TTC549 (cell line): ENCODE data around the gene STK16.
"Not testable (repeated sequence)": the region's sequence is repeated elsewhere in the genome, so short reads cannot be mapped to it uniquely, and the experiment has no call there.

Experiments
- FAIRE-seq: peaks from 2 replicates; lab custom pipeline; 2012; peaks lifted over from hg19 to GRCh38; lab: Jason Lieb, UNC

Gene STK16

GRCh38 chr2:219245899-219246230, 586 bp downstream of the STK16 start:
- no peak for FAIRE-seq

- no peak for FAIRE-seq
Measured at GRCh38 chr2:219246559-219246958, 1.3 kb downstream of the STK16 start.

GRCh38 chr2:219247678-219248642, 2.7 kb downstream of the STK16 start:
- no peak for FAIRE-seq

GRCh38 chr2:219248845-219249202, 3.5 kb downstream of the STK16 start:
- FAIRE-seq: no peak

GRCh38 chr2:219249203-219249980, 4.1 kb downstream of the STK16 start:
- no peak for FAIRE-seq

GRCh38 chr2:219250049-219250781, 4.9 kb downstream of the STK16 start:
- no peak for FAIRE-seq

GRCh38 chr2:219251656-219252055, 6.4 kb downstream of the STK16 start:
- FAIRE-seq: no peak

GRCh38 chr2:219252084-219252483, 6.8 kb downstream of the STK16 start:
- FAIRE-seq: no peak

- no peak for FAIRE-seq
Measured at GRCh38 chr2:219252570-219252899, 7.3 kb downstream of the STK16 start.

- FAIRE-seq: no peak
Measured at GRCh38 chr2:219252900-219253752, 7.8 kb downstream of the STK16 start, which contains the start of gene TUBA4B. TSS of gene TUBA4B (plus strand) at chr2:219253243. CDS start at chr2:219253408, 165 bp downstream.

- FAIRE-seq: no peak
Measured at GRCh38 chr2:219253753-219254589, 8.7 kb downstream of the STK16 start, which contains the start of gene TUBA4A. TSS of gene TUBA4A (minus strand) at chr2:219253918. CDS start at chr2:219253858, 60 bp downstream.

- FAIRE-seq: no peak
Measured at GRCh38 chr2:219254590-219255201, 9.4 kb downstream of the STK16 start.

GRCh38 chr2:219258942-219259341, 13.7 kb downstream of the STK16 start:
- not testable (repeated sequence) for FAIRE-seq

GRCh38 chr2:219261024-219261855, 16.0 kb downstream of the STK16 start:
- no peak for FAIRE-seq

- no peak for FAIRE-seq
Measured at GRCh38 chr2:219266232-219266631, 21.0 kb downstream of the STK16 start.

GRCh38 chr2:219266886-219267285, 21.6 kb downstream of the STK16 start:
- FAIRE-seq: no peak

- no peak for FAIRE-seq
Measured at GRCh38 chr2:219268294-219268693, 23.0 kb downstream of the STK16 start.

- FAIRE-seq: no peak
Measured at GRCh38 chr2:219269362-219270054, 24.2 kb downstream of the STK16 start.

GRCh38 chr2:219270055-219270372, 24.7 kb downstream of the STK16 start:
- FAIRE-seq: no peak
